Kidney epithelial cell (primary cell): ENCODE data around the gene TBC1D14. TPM values are rescaled to one million over a fixed set of nuclear protein-coding genes. Genes with fewer than 3 reads are reported as not detected.

Experiments
- DNase-seq: peaks from one replicate; pipeline ENCODE4 v3.0.0-alpha.2; 2010; ENCODE audit warnings: low read depth
- H3K27me3 ChIP-seq: 2 replicates; pipeline ENCODE4 v1.6.0; 2011; ENCODE audit warnings: low read length; ENCODE audit not compliant: control insufficient read depth, insufficient read depth
- H3K36me3 ChIP-seq: 2 replicates; pipeline ENCODE4 v1.5.1; 2011; ENCODE audit warnings: low read length; ENCODE audit not compliant: control insufficient read depth, insufficient read depth
- H3K4me3 ChIP-seq: 2 replicates; pipeline ENCODE4 v1.5.1; 2011; ENCODE audit warnings: low read depth, mild to moderate bottlenecking, control low read depth, low read length
- total RNA-seq: library from RNA; depleted of rRNA; stranded (reverse); fragments of >200 nt; gene quantifications from 2 replicates; pipeline ENCODE4 v1.2.3, GENCODE V29; 2015
- TF ChIP-seq, protein P1 (sequence below): IDR thresholded peaks from 2 replicates; pipeline ENCODE4 v1.5.1; 2011; ENCODE audit warnings: mild to moderate bottlenecking, moderate library complexity, low read length, control low read depth, inconsistent platforms; ENCODE audit not compliant: insufficient read depth, poor library complexity, severe bottlenecking

TBC1D14 gene
- total RNA-seq, 1 donor from 2014 or later: 52.8 TPM

DNA sequence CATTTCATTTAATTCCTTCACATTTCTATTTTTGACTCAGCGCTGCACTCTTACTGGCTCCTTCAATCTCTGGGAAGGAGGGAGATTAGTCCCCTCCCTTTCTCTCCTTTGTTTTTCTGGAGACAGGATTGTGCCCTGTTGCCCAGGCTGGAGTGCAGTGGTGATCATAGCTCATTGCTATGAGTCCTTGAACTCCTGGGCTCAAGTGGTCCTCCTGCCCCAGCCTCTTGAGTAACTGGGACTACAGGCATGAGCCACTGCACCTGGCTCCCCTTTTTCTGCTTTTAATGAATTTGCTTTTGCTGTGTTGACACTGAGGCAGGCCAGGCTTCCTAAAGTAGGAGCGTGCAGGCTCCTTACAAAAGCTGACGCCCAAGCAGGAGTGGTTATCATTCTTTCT lies 10.5 kb downstream of the TBC1D14 start:
- no peaks in the 10 kb centered on the region for H3K27me3 ChIP-seq
- TF ChIP-seq, protein P1, sequence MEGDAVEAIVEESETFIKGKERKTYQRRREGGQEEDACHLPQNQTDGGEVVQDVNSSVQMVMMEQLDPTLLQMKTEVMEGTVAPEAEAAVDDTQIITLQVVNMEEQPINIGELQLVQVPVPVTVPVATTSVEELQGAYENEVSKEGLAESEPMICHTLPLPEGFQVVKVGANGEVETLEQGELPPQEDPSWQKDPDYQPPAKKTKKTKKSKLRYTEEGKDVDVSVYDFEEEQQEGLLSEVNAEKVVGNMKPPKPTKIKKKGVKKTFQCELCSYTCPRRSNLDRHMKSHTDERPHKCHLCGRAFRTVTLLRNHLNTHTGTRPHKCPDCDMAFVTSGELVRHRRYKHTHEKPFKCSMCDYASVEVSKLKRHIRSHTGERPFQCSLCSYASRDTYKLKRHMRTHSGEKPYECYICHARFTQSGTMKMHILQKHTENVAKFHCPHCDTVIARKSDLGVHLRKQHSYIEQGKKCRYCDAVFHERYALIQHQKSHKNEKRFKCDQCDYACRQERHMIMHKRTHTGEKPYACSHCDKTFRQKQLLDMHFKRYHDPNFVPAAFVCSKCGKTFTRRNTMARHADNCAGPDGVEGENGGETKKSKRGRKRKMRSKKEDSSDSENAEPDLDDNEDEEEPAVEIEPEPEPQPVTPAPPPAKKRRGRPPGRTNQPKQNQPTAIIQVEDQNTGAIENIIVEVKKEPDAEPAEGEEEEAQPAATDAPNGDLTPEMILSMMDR: no peak
- H3K36me3 ChIP-seq: no peaks in the 10 kb centered on the region
- no peak overlapping the region for H3K4me3 ChIP-seq
- DNase-seq: no peak

DNA sequence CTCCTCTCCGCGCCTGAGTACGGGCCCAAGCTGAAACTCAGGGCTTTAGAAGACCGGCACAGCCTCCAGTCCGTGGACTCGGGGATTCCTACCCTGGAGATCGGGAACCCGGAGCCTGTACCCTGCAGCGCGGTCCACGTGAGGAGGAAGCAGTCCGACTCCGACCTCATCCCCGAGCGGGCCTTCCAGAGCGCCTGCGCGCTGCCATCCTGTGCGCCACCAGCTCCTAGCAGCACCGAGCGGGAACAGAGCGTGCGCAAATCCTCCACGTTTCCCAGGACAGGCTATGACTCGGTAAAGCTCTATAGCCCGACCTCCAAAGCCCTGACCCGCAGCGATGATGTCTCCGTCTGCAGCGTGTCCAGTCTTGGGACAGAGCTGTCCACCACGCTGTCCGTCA lies 13.9 kb downstream of the TBC1D14 start:
- no peaks in the 10 kb centered on the region for H3K27me3 ChIP-seq
- H3K36me3 ChIP-seq: peaks cover 1% of the 10 kb centered on the region
- H3K4me3 ChIP-seq: no peak overlapping the region
- TF ChIP-seq, protein P1: no peak
- DNase-seq: no peak

DNA sequence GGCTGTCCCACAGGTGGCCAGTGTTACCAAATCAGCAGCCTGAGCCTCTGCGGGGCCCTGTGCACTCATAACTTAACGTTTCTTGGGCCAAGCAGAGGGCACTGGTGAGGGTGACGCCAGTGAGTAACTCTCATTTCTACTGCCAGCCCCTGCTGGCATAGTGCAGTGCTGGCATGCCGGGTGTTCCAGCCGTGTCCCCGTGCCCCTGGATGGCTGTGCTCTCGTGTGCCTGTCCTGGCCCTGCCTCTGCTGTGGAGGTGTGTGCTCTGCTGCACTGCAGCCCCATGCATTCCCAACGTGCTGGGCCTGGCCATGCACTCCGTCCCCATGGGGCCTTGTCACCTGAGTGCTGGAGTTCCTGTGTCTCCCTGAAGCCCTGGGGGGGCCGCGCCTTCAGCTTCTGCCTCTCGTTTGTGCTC lies 14.7 kb downstream of the TBC1D14 start:
- Histone ChIP-seq H3K4me3 (no peak overlapping the region), H3K27me3 (no peaks in the 10 kb centered on the region), H3K36me3 (peaks cover 1% of the 10 kb centered on the region)
- DNase-seq: no peak
- TF ChIP-seq, protein P1: no peak

DNA sequence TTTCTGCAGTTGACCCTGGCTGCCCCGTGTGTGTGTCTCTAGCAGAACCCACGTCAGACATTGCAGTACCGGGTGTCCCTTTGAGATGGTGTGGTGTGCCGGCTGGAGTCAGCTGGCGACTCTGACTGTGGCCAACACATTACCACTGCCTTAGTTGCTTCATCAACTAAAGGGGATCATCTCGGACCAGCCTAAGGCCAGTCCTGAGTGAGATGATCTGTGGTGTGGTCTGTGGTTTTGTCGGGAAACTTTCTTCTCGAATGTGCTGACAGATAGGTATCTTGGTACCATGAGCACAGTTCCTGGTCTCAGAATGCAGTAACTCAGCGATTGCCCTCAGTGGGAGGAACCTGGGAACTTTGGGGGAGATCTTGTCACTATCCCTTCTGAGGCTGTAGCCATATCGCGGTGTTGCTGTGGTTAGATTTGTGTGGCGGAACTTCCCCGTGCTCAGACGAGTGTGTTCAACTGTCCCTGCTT lies 15.8 kb downstream of the TBC1D14 start:
- DNase-seq: no peak
- H3K36me3 ChIP-seq: peaks cover 1% of the 10 kb centered on the region
- no peak overlapping the region for H3K4me3 ChIP-seq
- no peaks in the 10 kb centered on the region for H3K27me3 ChIP-seq
- TF ChIP-seq, protein P1: no peak

DNA sequence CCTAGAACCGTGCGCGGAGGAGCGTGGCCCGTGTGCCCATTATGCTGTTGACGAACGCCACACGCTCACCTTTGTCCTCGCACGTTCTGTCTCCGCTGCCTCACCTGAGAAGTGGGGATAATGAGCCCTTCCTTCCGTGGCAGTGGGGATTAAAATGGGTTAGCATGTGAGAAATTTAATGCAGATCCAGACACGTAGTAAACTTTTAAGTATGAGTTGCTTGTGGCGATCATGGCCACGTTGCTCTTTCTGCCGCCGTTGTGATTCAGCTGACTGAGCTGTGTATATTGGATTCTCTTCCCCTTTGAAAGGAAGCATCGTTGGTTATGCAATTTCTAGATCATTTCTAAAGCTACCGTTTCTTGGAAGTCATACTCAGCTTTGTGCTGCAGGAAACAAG lies 16.5 kb downstream of the TBC1D14 start:
- H3K36me3 ChIP-seq: peaks cover 1% of the 10 kb centered on the region
- no peaks in the 10 kb centered on the region for H3K27me3 ChIP-seq
- no peak for DNase-seq
- H3K4me3 ChIP-seq: no peak overlapping the region
- TF ChIP-seq, protein P1: no peak
